Left colon (tissue), 2 donors: Measurements from ENCODE around the gene GPX8. TPM values are rescaled to one million over a fixed set of nuclear protein-coding genes. Genes with fewer than 3 reads are reported as not detected.

ENCODE experiments used
- microRNA-seq, 2 donors: library from miRNA; unstranded; fragments of <30 nt; microRNA quantifications; one replicate each; pipeline versions ENCODE4 v1.1.0 to v1.2.0, GENCODE V29; 2020
- total RNA-seq, 2 donors: library from RNA; stranded (reverse); fragmentation: NEBNext Ultra II Directional; extraction: Animal tissue kit (Norgen Biotek cat#: 25700); gene quantifications; one replicate each; pipeline ENCODE4 v1.2.1, GENCODE V29; 2021
- donor health status: DM: no; HTN: no; CAD: no.
- donor health status: DM: yes; HTN: yes; CAD: no.

Gene GPX8
- total RNA-seq, 2 donors from 2014 or later = 4.0 to 5.2 TPM

Small RNA genes within 50 kb of the gene (microRNA-seq; reads per million reads assigned to microRNA genes)
- gene MIR449A = 4.1 to 12.8 reads per million in 2 donors
- 0 to 1.4 reads per million in 2 donors for gene MIR449B
- gene MIR449C = 0 reads per million in 2 donors

Other genes with a start within 250 kb of the GPX8 start
- not detected for gene ESM1, start 174.6 kb upstream of the GPX8 start, total RNA-seq
- 1 to 10 TPM in 1 of 2 donors, not detected in 1; 2.3 TPM for gene GZMK, start 135.9 kb upstream of the GPX8 start, total RNA-seq
- gene GZMA, start 57.5 kb upstream of the GPX8 start, total RNA-seq = 10 to 100 TPM in 1 of 2 donors, 1 to 10 TPM in 1; 3.9 to 17.6 TPM
- not detected for gene CDC20B, start 13.0 kb downstream of the GPX8 start, total RNA-seq
- under 1 TPM in 1 of 2 donors, not detected in 1; 0.55 TPM for gene MCIDAS, start 67.1 kb downstream of the GPX8 start, total RNA-seq
- 1 to 10 TPM; 1.4 to 3.0 TPM for gene CCNO, start 73.4 kb downstream of the GPX8 start, total RNA-seq
- gene DHX29, start 147.5 kb downstream of the GPX8 start, total RNA-seq = 10 to 100 TPM; 18.6 to 21.4 TPM
- 10 to 100 TPM; 43.7 to 46.9 TPM for gene MTREX, start 147.8 kb downstream of the GPX8 start, total RNA-seq